Stimulated activated CD4-positive, alpha-beta T cell treated with anti-CD3 and anti-CD28 coated beads, Interleukin-12 subunit alpha, Interleukin-12 subunit beta, amount 100 ng/mL, for 4 hours (primary cell): ENCODE data around the gene IPO11.

Source experiments
- DNase-seq: peaks from one replicate; pipeline ENCODE4 v3.0.0-alpha.2; 2020

IPO11 gene

DNA sequence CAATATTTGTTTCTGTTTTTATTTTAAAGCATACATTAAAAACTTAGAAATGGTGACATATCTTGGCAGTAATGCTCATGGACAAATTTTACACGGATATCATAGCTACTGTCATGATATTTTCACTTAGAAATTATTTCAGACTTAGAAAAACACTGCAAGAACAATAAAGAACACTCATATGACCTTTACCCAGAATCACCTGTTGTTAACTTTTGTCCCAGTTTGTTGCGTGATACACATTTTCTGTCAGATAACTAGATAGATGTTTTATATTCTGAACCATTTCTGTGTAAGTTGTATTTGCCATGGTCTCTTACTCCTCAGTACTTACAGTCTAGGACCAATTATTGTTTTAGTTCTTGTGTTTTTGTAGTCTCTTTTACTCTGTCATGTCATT is 162.5 kb downstream of the IPO11 start:
- no peak for DNase-seq

- DNase-seq, result no peak
Observed at GRCh38 chr5:62575489-62575888, 162.9 kb downstream of the IPO11 start.

GRCh38 chr5:62576570-62577170 is 164.1 kb downstream of the IPO11 start:
- DNase-seq, result no peak

DNA sequence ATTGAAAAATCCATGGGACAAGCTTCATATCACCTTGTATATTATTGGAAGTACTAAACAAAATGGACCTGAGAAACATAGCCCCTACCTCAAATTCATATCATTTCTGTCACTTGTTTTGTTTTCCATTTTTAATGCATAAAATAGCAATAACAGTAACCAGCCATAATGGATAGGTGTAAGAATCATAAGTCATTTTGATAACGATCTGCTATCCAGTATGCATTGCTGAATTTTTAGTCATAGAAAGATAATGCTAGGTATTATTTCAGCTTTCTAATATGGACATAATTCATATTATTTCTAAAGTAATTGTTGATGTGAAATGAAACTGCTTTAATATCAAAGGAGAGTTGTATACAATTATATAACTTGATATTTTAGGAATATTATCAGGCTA is 164.9 kb downstream of the IPO11 start:
- no peak for DNase-seq

DNA sequence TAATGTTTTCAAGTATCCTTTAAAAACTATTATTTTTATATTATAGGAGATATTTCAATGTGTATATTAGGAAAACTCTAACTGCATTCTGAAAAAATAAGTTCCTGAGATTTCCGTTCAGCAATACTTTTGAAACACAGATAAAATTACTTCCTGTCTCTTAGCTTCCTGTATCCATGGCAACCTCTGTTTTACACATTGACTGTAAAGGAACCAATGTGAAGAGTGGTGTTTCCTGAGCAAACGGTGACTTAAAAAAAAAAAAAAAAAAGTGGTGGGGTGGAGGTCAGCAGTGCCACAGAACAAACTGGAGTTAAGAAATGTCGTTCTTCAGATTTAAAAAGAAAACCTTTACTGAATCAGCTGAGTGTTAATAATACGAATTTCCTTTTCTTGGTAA is 166.0 kb downstream of the IPO11 start, which contains the start of gene LRRC70:
LRRC70 (plus strand) TSS at position 280 of the 400 bp plus-strand sequence. CDS start 620 bp downstream, outside the sequence.
- DNase-seq, result no peak

- no peak for DNase-seq
Observed at GRCh38 chr5:62579761-62580160, 167.2 kb downstream of the IPO11 start.

GRCh38 chr5:62581836-62582597 is 169.5 kb downstream of the IPO11 start:
- no peak for DNase-seq

DNA sequence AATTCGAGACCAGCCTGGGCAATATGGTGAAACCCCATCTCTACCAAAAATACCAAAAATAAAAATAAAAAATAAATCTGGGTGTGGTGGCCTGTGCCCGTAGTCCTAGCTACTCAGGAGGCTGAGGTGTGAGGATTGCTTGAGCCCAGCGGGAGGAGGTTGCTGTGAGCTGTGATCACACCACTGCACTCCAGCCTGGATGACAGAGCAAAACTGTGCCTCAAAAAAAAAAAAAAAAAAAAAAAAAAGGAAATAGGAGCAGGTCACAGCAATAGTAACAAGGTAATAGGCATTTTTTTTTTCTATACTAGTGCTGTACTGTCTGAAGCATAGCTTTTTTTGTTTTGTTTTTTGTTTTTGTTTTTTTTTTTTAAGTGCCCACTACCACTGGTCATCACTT is 171.8 kb downstream of the IPO11 start:
- DNase-seq, result no peak

DNA sequence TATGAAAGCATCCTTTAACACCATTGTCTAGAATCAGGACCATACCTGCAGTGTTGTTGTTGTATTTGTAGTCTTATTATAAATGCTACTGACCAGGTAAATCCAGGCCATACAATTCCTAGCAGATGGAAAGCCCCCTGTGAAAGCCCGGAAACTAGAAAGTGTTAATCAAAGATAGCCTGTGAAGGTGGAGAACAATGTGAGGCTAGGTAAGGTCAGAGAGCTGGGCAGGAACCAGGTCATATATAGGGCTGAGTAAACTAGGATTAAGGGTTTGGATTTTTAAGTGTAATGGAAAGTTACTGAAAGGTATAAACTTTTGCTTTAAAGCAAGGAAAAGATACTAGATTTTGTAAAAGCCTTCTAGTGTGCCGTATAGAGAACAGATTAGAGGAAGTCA is 172.7 kb downstream of the IPO11 start:
- no peak for DNase-seq

DNA sequence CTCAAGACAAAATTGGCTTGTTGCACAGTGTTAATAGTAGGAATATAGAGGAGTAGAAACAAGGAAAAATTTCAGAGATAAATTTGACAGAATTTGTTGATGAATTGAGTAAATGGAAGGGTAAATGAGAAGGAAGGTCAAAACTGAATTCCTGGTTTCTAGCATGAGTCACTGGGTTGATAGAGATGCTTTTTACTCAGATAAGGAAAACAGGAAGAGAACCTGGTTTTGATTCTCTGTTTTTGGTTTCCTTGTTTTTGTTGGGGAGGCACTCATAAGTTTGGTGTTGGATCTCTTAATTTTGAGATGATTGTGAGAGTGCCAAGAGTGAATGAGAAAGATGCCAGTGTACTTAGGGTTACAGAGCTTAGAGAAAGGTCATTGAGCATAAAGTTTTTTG is 173.2 kb downstream of the IPO11 start:
- DNase-seq, result no peak

GRCh38 chr5:62587737-62588136 is 175.2 kb downstream of the IPO11 start:
- no peak for DNase-seq

DNA sequence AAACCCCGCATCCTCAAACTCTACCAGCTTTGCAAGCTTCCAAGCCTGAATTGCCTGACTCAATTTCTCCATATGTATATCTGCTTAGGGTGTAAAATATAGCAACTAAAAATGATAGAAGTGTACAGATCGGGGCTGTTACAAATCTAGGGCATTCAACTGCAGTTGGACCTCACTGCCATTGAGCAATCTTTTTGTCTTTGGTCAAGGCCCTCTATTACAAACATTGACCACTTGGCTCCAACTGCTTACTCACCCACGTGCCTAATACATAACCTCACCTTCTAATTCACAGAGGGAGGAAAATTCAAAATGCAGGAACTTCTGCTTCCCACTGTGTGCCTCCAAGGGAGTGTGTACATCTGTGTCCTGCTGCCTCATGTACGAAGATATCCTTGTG is 176.1 kb downstream of the IPO11 start:
- no peak for DNase-seq

- no peak for DNase-seq
Observed at GRCh38 chr5:62589504-62589903, 176.9 kb downstream of the IPO11 start.

DNA sequence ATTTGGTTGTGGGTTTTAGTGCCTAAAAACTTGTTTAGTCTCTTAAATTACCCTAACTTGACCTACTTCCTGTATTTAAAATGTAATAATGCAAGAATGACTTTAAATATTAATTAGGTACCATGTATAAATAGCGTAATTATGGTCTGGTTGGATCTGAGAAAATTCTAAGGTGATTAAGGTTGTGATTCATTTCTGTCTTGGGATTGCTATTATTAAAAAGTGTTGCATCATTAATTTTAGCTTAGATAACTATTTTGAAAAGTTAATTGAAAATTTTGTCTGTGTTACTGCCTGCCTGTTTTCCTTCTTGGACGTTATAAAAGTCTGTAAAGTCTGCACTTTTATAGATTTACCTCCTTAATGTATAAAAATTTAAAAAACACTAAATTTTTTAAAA is 177.8 kb downstream of the IPO11 start:
- DNase-seq, result no peak

- no peak for DNase-seq
Observed at GRCh38 chr5:62592558-62592957, 180.0 kb downstream of the IPO11 start.

DNA sequence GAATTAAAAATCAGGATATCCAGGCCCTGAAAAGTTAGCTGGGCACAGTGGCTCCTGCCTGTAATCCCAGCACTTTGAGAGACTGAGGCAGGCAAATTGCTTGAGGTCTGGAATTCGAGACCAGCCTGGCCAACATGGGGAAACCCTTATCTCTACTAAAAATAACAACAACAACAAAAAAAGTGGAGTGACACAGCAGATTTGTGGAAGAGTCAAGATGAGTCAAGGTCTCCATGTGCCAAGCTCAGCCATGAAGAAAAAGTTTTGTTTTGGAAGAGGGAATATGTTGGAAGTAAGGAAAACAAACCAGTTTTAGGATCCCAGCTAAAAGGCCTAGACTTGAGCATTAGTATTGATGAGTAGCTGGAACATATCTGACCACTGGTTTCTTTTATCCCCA is 180.8 kb downstream of the IPO11 start:
- no peak for DNase-seq

GRCh38 chr5:62594364-62594984 is 181.9 kb downstream of the IPO11 start:
- DNase-seq, result no peak

DNA sequence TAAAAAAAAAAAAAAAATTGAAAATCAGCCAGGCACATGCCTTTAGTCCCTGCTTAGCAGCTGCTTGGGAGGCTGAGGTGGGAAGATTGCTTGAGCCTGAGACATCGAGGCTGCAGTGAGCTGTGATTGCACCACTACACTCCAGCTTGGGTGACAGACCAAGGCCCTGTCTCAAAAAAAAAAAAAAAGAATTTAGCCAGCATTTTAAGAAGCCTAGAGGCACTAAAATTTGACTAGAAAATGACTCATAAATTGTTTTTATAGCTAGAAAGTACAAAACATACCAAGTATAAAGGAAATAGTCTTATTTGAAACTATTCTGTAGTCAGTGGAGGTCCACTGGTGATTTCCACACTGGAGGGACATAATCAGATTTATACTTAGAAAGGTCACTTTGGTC is 183.5 kb downstream of the IPO11 start:
- DNase-seq, result no peak

DNA sequence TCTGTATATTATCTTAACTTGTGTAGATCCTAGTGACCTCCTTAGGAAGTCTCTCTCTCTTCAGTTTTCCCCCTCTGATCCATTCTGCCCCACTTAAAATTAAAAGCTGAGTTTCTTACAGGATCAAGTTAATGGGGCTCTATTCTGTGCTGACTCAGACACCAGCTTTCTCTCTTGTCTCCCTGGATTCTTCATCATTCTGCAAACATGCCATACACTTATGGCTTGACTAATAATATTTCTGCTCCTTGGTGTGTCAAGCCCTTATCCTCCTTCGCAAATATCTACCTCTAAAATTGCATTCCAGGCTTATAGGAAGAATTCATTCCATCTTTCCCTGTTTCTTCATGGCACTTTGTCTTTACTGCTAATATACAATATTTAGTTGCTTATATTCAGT is 184.1 kb downstream of the IPO11 start:
- DNase-seq, result no peak

GRCh38 chr5:62597314-62597713 is 184.8 kb downstream of the IPO11 start:
- no peak for DNase-seq

- no peak for DNase-seq
Observed at GRCh38 chr5:62600560-62601252, 188.1 kb downstream of the IPO11 start.

DNA sequence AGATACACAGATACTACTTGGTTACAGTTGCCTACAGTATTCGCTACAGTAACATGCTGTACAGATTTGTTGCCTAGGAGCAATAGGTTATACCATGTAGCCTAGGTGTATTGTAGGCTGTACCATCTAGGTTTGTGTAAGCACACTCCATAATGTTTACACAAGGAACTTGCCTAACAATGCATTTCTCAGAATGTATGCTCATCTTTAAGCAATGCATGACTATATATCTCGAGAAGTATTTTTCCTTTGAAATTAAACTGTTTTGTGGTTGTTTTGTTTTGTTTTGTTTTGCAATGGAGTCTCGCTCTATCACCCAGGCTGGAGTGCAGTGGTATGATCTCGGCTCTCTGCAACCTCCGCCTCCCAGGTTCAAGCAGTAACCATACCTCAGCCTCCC is 191.4 kb downstream of the IPO11 start:
- no peak for DNase-seq

DNA sequence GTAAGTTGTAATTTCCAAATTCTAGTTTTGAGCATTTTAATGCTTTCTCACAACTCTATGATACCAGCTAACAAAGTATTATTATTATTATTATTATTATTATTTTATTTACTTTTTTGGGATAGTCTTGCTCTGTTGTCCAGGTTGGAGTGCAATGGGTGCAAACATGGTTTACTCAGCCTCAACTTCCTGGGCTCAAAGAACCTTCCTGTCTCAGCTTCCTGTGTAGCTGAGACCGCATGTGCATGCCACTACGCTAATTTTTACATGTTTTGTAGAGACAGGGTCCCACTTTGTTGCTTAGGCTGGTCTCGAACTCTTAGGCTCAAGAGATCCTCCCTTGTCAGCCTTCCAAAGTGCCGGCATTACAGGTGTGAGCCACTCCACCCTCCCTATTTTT is 193.1 kb downstream of the IPO11 start:
- no peak for DNase-seq

GRCh38 chr5:62606878-62607277 is 194.3 kb downstream of the IPO11 start:
- DNase-seq, result no peak
